ENCODE results near the gene HDAC4. TPM values are rescaled to one million over a fixed set of nuclear protein-coding genes. Genes with fewer than 3 reads are reported as not detected.

HDAC4 gene
- total and polyA plus RNA-seq, 2 of the 8 experiments (the other 6 are each of a cell fraction or from before 2014, with no cell fraction given) = 15.4 to 31.5 TPM

- no peak overlapping the region for H4K8ac ChIP-seq (ENCODE audit: extremely low read depth, insufficient read depth, low read length)
- H3K4me2 ChIP-seq (ENCODE audit: insufficient read depth in 1 of 2, low read depth in 2 of 2, low read length in 2 of 2) = no peak overlapping the region
Observed at GRCh38 chr2:239362507-239362906, 38.3 kb downstream of the HDAC4 start.

More at GRCh38 chr2:239362507-239362906, 38.3 kb downstream of the HDAC4 start:
- no peak overlapping the region for H3K4me3 ChIP-seq (ENCODE audit: extremely low read depth in 1 of 4, insufficient read depth in 2 of 4, low read depth in 3 of 4, low read length in 4 of 4)
- no peak overlapping the region for H3K56ac ChIP-seq (replicated peaks; ENCODE audit: insufficient read length, low read depth, low read length)
- no peak overlapping the region for H3K23ac ChIP-seq (ENCODE audit: insufficient read length)
- H2BK120ac ChIP-seq (replicated peaks; ENCODE audit: low read depth, low read length) = no peak overlapping the region
- no peaks in the 10 kb centered on the region; a peak in 1 of 7 replicates for H3K27me3 ChIP-seq (replicated peaks in 1 of 4; ENCODE audit: control insufficient read depth in 3 of 4, extremely low read depth in 1 of 4, insufficient read depth in 3 of 4, low read length in 3 of 4)
- H2BK15ac ChIP-seq (ENCODE audit: low read length) = no peak overlapping the region
- H4K5ac ChIP-seq (ENCODE audit: insufficient read length, low read depth, low read length) = no peak overlapping the region
- DNase-seq (ENCODE audit: low read depth in 1 of 2, low spot score in 2 of 2) (no peak), FAIRE-seq (no peak)
- no peak overlapping the region for H2AFZ ChIP-seq (ENCODE audit: low read length)
- no peak overlapping the region for H2BK5ac ChIP-seq (ENCODE audit: low read depth, low read length)
- no peak overlapping the region for H3K4ac ChIP-seq (replicated peaks; ENCODE audit: insufficient read length, low read depth, low read length)
- peaks cover 14 to 27% of the 10 kb centered on the region in 2 experiments for H4K20me1 ChIP-seq (replicated peaks in 1 of 2; ENCODE audit: control insufficient read depth in 1 of 2, insufficient read depth in 2 of 2, low read length in 2 of 2)
- TF ChIP-seq USF2 (IDR thresholded peaks at IDR 0.05; ENCODE audit: low read length) = no peak
- no peak for TF ChIP-seq SIX5 (IDR thresholded peaks at IDR 0.05; ENCODE audit: low read depth, low read length)
- no peak for TF ChIP-seq GTF2F1 (IDR thresholded peaks at IDR 0.05; ENCODE audit: borderline replicate concordance, low read depth, low read length)
- TF ChIP-seq TCF12 (IDR thresholded peaks at IDR 0.05; ENCODE audit: low read depth, low read length) = no peak
- no peak for TF ChIP-seq KDM5A (IDR thresholded peaks at IDR 0.05; ENCODE audit: low read length)
- TF ChIP-seq ZNF274 (IDR thresholded peaks at IDR 0.05; ENCODE audit: borderline replicate concordance, extremely low read depth, low read length) = no peak
- TF ChIP-seq TEAD4 (IDR thresholded peaks at IDR 0.05; ENCODE audit: low read depth, low read length) = no peak
- no peak for TF ChIP-seq RNF2 (IDR thresholded peaks at IDR 0.05; ENCODE audit: borderline replicate concordance, low read depth, low read length, missing control alignments, poor library complexity, severe bottlenecking)
- no peak overlapping the region for H2AK5ac ChIP-seq (ENCODE audit: low read depth, low read length)
- no peak overlapping the region for H3K14ac ChIP-seq (ENCODE audit: insufficient read length)
- H3K79me1 ChIP-seq (ENCODE audit: low read depth, low read length) = peaks cover 20% of the 10 kb centered on the region
- no peaks in the 10 kb centered on the region for H3K23me2 ChIP-seq (ENCODE audit: low read depth, low read length)
- H3K9me3 ChIP-seq (ENCODE audit: insufficient read depth in 2 of 2, low read depth in 1 of 2, low read length in 1 of 2) = no peaks in the 10 kb centered on the region
- H3K79me2 ChIP-seq (ENCODE audit: control insufficient read depth in 1 of 2, insufficient read depth in 2 of 2, low read length in 2 of 2) = peaks cover 7 to 97% of the 10 kb centered on the region in 2 experiments
- 82% methylated on average over 4 of the region's 4 CpGs; no CpG with 5 or more reads in 1 of the 2 experiments for whole genome bisulfite sequencing, 2 experiments (ENCODE audit: extremely low coverage in 1 of 2, insufficient coverage in 1 of 2, insufficient read length in 1 of 2, insufficient replicate concordance in 2 of 2, low coverage in 1 of 2, low lambda C conversion rate in 2 of 2, missing lambda C conversion rate in 1 of 2)
- ChIA-PET POLR2A (ENCODE audit: partially characterized antibody) (interaction anchor here (1.0 kb wide), 1 partner anchor 10 kb away, joined by 3 read pairs; no protein-coding TSS in a partner anchor), CTCF (ENCODE audit: partially characterized antibody) (interaction anchor here (1.6 to 2.5 kb wide), 2 partner anchors 19 to 169 kb away, joined by 5 to 10 read pairs; no protein-coding TSS in a partner anchor)
- no peak overlapping the region; the same call in 1 of the 2 replicates for H2BK12ac ChIP-seq (ENCODE audit: low read depth, low read length)
- peaks cover 0 to 8% (median 3%) of the 10 kb centered on the region in 4 experiments; a peak in 5 of 7 replicates for H3K4me1 ChIP-seq (replicated peaks in 1 of 4; ENCODE audit: control insufficient read depth in 3 of 4, insufficient read depth in 4 of 4, low read length in 3 of 4)
- no peak overlapping the region for H3K9ac ChIP-seq (replicated peaks in 1 of 4; ENCODE audit: extremely low read depth in 1 of 4, low read depth in 3 of 4, low read length in 3 of 4)
- H3K36me3 ChIP-seq (ENCODE audit: control insufficient read depth in 2 of 4, insufficient read depth in 4 of 4, low read length in 3 of 4) = no peaks in the 10 kb centered on the region
- no peak overlapping the region for H3K18ac ChIP-seq (ENCODE audit: extremely low read depth, low read length)
- no peak overlapping the region for H2BK20ac ChIP-seq (ENCODE audit: low read length)
- no peak overlapping the region for H4K91ac ChIP-seq (replicated peaks; ENCODE audit: insufficient read length, low read length)
- no peak overlapping the region for H3K27ac ChIP-seq (ENCODE audit: low read depth, low read length)

All from H1 (cell line).